ENCODE data around the gene TIMM22. TPM values are rescaled to one million over a fixed set of nuclear protein-coding genes. Genes with fewer than 3 reads are reported as not detected.

TIMM22 gene
- total and polyA plus RNA-seq, 2 donors (not counting 1 experiment from before 2014, with no cell fraction given), result 4.1 to 9.5 TPM

- intact Hi-C loops (cut with micrococcal nuclease), result no loop called here
- Histone ChIP-seq H3K27ac (ENCODE audit: low read length in 2 of 2) (no peak overlapping the region), H3K9ac (ENCODE audit: low read length) (no peak overlapping the region), H3K79me2 (ENCODE audit: control insufficient read depth, insufficient read depth, low read length) (peaks cover 16% of the 10 kb centered on the region), H3K36me3 (replicated peaks in 1 of 2; ENCODE audit: control extremely low read depth in 1 of 2, control insufficient read depth in 1 of 2, extremely low read depth in 1 of 2, insufficient read depth in 2 of 2, low read length in 1 of 2) (peaks cover 7 to 64% of the 10 kb centered on the region in 2 experiments), H2AFZ (ENCODE audit: insufficient read depth, low read depth, low read length, poor library complexity, severe bottlenecking) (no peak overlapping the region), H3K4me3 (ENCODE audit: control extremely low read depth in 1 of 5, extremely low read depth in 1 of 5, insufficient read depth in 1 of 5, low read depth in 2 of 5, low read length in 4 of 5) (no peak overlapping the region), H3K4me2 (replicated peaks; ENCODE audit: low read depth, low read length, poor library complexity, severe bottlenecking) (no peak overlapping the region), H4K20me1 (ENCODE audit: control insufficient read depth, insufficient read depth, low read length, poor library complexity, severe bottlenecking) (peaks cover 37% of the 10 kb centered on the region), H3K4me1 (ENCODE audit: control insufficient read depth in 2 of 2, insufficient read depth in 2 of 2, low read length in 2 of 2) (peaks cover 11 to 16% of the 10 kb centered on the region in 2 donors), H3K27me3 (replicated peaks in 1 of 4; ENCODE audit: control extremely low read depth in 1 of 4, control insufficient read depth in 3 of 4, insufficient read depth in 4 of 4, low read length in 3 of 4) (no peaks in the 10 kb centered on the region), H3K9me3 (ENCODE audit: control extremely low read depth in 1 of 3, control insufficient read depth in 2 of 3, insufficient read depth in 1 of 3, low read length in 2 of 3) (no peaks in the 10 kb centered on the region)
- no peak overlapping the region for H3K27ac Mint-ChIP-seq
- whole genome bisulfite sequencing (ENCODE audit: insufficient coverage), result 96% methylated on average over 15 of the region's 18 CpGs
- TF ChIP-seq, protein P1, sequence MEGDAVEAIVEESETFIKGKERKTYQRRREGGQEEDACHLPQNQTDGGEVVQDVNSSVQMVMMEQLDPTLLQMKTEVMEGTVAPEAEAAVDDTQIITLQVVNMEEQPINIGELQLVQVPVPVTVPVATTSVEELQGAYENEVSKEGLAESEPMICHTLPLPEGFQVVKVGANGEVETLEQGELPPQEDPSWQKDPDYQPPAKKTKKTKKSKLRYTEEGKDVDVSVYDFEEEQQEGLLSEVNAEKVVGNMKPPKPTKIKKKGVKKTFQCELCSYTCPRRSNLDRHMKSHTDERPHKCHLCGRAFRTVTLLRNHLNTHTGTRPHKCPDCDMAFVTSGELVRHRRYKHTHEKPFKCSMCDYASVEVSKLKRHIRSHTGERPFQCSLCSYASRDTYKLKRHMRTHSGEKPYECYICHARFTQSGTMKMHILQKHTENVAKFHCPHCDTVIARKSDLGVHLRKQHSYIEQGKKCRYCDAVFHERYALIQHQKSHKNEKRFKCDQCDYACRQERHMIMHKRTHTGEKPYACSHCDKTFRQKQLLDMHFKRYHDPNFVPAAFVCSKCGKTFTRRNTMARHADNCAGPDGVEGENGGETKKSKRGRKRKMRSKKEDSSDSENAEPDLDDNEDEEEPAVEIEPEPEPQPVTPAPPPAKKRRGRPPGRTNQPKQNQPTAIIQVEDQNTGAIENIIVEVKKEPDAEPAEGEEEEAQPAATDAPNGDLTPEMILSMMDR (IDR thresholded peaks at IDR 0.05), result no peak
- TF ChIP-seq EZH2 (IDR thresholded peaks at IDR 0.05; ENCODE audit: borderline replicate concordance, insufficient read depth, low read depth, low read length, poor library complexity, severe bottlenecking), result no peak
- CTCF ChIA-PET, result interaction anchor here (1.3 kb wide), 1 partner anchor 21 kb away, joined by 4 read pairs; no protein-coding TSS in a partner anchor
- no peak for ATAC-seq (ENCODE audit: low read depth)
- H3K27me3 Mint-ChIP-seq, result no peaks in the 10 kb centered on the region
- H3K4me3 Mint-ChIP-seq, result no peak overlapping the region
- DNase-seq, result no peak
- POLR2A ChIA-PET, result interaction anchor here (0.5 kb wide), 1 partner anchor 15 kb away, joined by 3 read pairs; no protein-coding TSS in a partner anchor
- no peaks in the 10 kb centered on the region for H3K9me3 Mint-ChIP-seq (ENCODE audit: insufficient read depth)
- H3K4me1 Mint-ChIP-seq, result peaks cover 17% of the 10 kb centered on the region
Measured at GRCh38 chr17:1001640-1002411, 4.9 kb downstream of the TIMM22 start.

DNA sequence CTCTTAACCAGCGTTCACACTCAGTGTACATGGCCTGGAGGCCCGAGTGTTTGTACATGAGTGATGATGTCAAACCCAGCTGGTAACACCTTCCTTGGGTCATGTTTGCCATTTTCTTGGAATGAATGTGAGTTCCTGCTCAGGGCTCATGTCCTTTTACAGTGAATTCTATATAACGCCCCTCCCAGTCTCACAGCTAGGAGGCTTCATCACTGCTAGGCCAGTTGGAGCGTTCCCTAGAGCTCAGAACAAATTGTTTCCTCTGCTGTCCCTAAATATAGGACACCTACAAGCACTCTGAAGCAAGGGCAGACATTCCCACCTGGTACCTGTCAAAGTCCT is 5.5 kb downstream of the TIMM22 start:
- H3K4me1 ChIP-seq (ENCODE audit: control insufficient read depth in 2 of 2, insufficient read depth in 2 of 2, low read length in 2 of 2), result peaks cover 11 to 13% of the 10 kb centered on the region in 2 donors
- intact Hi-C loops (cut with micrococcal nuclease), result no loop called here
- DNase-seq (no peak), ATAC-seq (ENCODE audit: low read depth) (no peak)
- H3K79me2 ChIP-seq (ENCODE audit: control insufficient read depth, insufficient read depth, low read length), result peaks cover 12% of the 10 kb centered on the region
- ChIA-PET CTCF (no interaction called here), POLR2A (no interaction called here)
- no peaks in the 10 kb centered on the region for H3K9me3 ChIP-seq (ENCODE audit: control extremely low read depth in 1 of 3, control insufficient read depth in 2 of 3, insufficient read depth in 1 of 3, low read length in 2 of 3)
- TF ChIP-seq, protein P1 (IDR thresholded peaks at IDR 0.05), result no peak
- no peak for TF ChIP-seq EZH2 (IDR thresholded peaks at IDR 0.05; ENCODE audit: borderline replicate concordance, insufficient read depth, low read depth, low read length, poor library complexity, severe bottlenecking)
- no peak overlapping the region for H3K27ac ChIP-seq (ENCODE audit: low read length in 2 of 2)
- H3K36me3 ChIP-seq (replicated peaks in 1 of 2; ENCODE audit: control extremely low read depth in 1 of 2, control insufficient read depth in 1 of 2, extremely low read depth in 1 of 2, insufficient read depth in 2 of 2, low read length in 1 of 2), result peaks cover 7 to 68% of the 10 kb centered on the region in 2 experiments
- Mint-ChIP-seq H3K4me3 (no peak overlapping the region), H3K9me3 (ENCODE audit: insufficient read depth) (no peaks in the 10 kb centered on the region), H3K27ac (no peak overlapping the region), H3K27me3 (no peaks in the 10 kb centered on the region), H3K4me1 (peaks cover 14% of the 10 kb centered on the region)
- H3K4me2 ChIP-seq (replicated peaks; ENCODE audit: low read depth, low read length, poor library complexity, severe bottlenecking), result no peak overlapping the region
- no peaks in the 10 kb centered on the region for H3K27me3 ChIP-seq (replicated peaks in 1 of 4; ENCODE audit: control extremely low read depth in 1 of 4, control insufficient read depth in 3 of 4, insufficient read depth in 4 of 4, low read length in 3 of 4)
- no peak overlapping the region for H3K9ac ChIP-seq (ENCODE audit: low read length)
- H4K20me1 ChIP-seq (ENCODE audit: control insufficient read depth, insufficient read depth, low read length, poor library complexity, severe bottlenecking), result peaks cover 33% of the 10 kb centered on the region
- no peak overlapping the region for H3K4me3 ChIP-seq (ENCODE audit: control extremely low read depth in 1 of 5, extremely low read depth in 1 of 5, insufficient read depth in 1 of 5, low read depth in 2 of 5, low read length in 4 of 5)
- no peak overlapping the region for H2AFZ ChIP-seq (ENCODE audit: insufficient read depth, low read depth, low read length, poor library complexity, severe bottlenecking)
- WGBS (ENCODE audit: insufficient coverage), result 98% methylated on average over 4 of the region's 4 CpGs
